ENCODE measurements around the gene APOA5. TPM values are rescaled to one million over a fixed set of nuclear protein-coding genes. Genes with fewer than 3 reads are reported as not detected.

APOA5 gene
- total RNA-seq, 1 experiment from 2014 or later = 0.11 TPM

DNA sequence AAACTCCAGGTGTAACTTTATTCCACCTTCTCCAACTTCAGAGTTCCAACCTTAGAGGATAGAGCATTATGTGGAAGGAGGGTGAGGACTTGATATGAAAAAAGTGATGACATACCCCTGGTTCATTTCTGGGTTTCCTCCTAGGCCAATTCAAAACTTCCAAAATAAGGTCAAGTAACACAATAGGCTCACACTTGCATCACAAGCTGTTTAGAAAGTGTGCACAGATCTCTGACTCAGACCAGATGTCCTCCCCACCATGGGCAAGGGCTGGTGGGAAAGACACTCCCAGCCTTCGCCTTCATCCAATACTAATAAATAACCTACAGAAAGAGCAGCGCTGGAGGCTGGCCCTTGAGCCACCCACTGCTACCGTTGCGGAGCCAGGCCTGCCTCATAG is 13.1 kb downstream of the APOA5 start:
- Histone ChIP-seq H2BK5ac (ENCODE audit: insufficient read length, low read length) (no peak overlapping the region), H3K9ac (ENCODE audit: extremely low read depth, insufficient read length, low read length) (no peak overlapping the region), H3K27me3 (ENCODE audit: insufficient read depth, low read length) (no peaks in the 10 kb centered on the region), H2BK120ac (ENCODE audit: low read depth, low read length, poor library complexity, severe bottlenecking) (no peak overlapping the region), H3T11ph (ENCODE audit: low read length) (no peak overlapping the region), H2BK12ac (ENCODE audit: insufficient read length, low read depth, low read length) (no peak overlapping the region), H3K79me2 (ENCODE audit: insufficient read depth, low read length) (no peaks in the 10 kb centered on the region), H2BK20ac (ENCODE audit: low read depth, low read length, poor library complexity, severe bottlenecking) (no peak overlapping the region), H3K4me1 (ENCODE audit: insufficient read depth, low read length) (no peaks in the 10 kb centered on the region), H3K4me2 (ENCODE audit: insufficient read depth, insufficient read length, low read length) (no peak overlapping the region), H4K20me1 (ENCODE audit: control insufficient read depth, insufficient read depth, insufficient read length) (no peaks in the 10 kb centered on the region), H3K79me1 (ENCODE audit: insufficient read depth, low read depth, low read length, poor library complexity, severe bottlenecking) (no peaks in the 10 kb centered on the region), H2BK15ac (ENCODE audit: low read depth, low read length) (no peak overlapping the region), H3K27ac (ENCODE audit: insufficient read length, low read depth, low read length) (no peak overlapping the region), H4K8ac (replicated peaks; ENCODE audit: insufficient read length, low read depth, low read length) (no peak overlapping the region), H3K23me2 (ENCODE audit: insufficient read length, low read depth, low read length, poor library complexity, severe bottlenecking) (no peaks in the 10 kb centered on the region), H2AFZ (ENCODE audit: low read length) (no peak overlapping the region), H3K14ac (ENCODE audit: insufficient read depth, low read length) (no peak overlapping the region), H2AK5ac (ENCODE audit: insufficient read length, low read length) (no peak overlapping the region), H3K23ac (ENCODE audit: insufficient read length, low read depth, low read length) (no peak overlapping the region), H4K91ac (ENCODE audit: insufficient read length, low read depth, low read length) (no peak overlapping the region), H3K9me3 (ENCODE audit: control insufficient read depth, low read depth, low read length) (no peaks in the 10 kb centered on the region), H3K18ac (ENCODE audit: insufficient read length, low read depth, low read length) (no peak overlapping the region), H3K4ac (ENCODE audit: low read depth, low read length) (no peak overlapping the region), H4K5ac (ENCODE audit: insufficient read length, low read depth, low read length) (no peak overlapping the region), H3K56ac (ENCODE audit: insufficient read length, low read depth, low read length) (no peak overlapping the region)
- DNase-seq = no peak
- Mint-ChIP-seq H3K4me3 (no peak overlapping the region), H3K27ac (no peak overlapping the region), H3K36me3 (ENCODE audit: insufficient read depth in 1 of 3, low read depth in 3 of 3) (peaks cover 35 to 76% (median 58%) of the 10 kb centered on the region in 3 experiments; a peak in 6 of 7 replicates), H3K27me3 (ENCODE audit: low read depth) (no peaks in the 10 kb centered on the region), H3K4me1 (peaks cover 7% of the 10 kb centered on the region in 2 experiments; a peak in 3 of 4 replicates), H3K9me3 (no peaks in the 10 kb centered on the region)
- TF ChIP-seq, protein P1, sequence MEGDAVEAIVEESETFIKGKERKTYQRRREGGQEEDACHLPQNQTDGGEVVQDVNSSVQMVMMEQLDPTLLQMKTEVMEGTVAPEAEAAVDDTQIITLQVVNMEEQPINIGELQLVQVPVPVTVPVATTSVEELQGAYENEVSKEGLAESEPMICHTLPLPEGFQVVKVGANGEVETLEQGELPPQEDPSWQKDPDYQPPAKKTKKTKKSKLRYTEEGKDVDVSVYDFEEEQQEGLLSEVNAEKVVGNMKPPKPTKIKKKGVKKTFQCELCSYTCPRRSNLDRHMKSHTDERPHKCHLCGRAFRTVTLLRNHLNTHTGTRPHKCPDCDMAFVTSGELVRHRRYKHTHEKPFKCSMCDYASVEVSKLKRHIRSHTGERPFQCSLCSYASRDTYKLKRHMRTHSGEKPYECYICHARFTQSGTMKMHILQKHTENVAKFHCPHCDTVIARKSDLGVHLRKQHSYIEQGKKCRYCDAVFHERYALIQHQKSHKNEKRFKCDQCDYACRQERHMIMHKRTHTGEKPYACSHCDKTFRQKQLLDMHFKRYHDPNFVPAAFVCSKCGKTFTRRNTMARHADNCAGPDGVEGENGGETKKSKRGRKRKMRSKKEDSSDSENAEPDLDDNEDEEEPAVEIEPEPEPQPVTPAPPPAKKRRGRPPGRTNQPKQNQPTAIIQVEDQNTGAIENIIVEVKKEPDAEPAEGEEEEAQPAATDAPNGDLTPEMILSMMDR (conservative IDR thresholded peaks at IDR 0.05) = no peak
- WGBS (ENCODE audit: extremely low coverage, insufficient read length, low lambda C conversion rate) = no CpG with 5 or more reads among the region's 4 CpGs

Data from H9 (cell line).